ENCODE data around the gene IL9.

IL9 gene

DNA sequence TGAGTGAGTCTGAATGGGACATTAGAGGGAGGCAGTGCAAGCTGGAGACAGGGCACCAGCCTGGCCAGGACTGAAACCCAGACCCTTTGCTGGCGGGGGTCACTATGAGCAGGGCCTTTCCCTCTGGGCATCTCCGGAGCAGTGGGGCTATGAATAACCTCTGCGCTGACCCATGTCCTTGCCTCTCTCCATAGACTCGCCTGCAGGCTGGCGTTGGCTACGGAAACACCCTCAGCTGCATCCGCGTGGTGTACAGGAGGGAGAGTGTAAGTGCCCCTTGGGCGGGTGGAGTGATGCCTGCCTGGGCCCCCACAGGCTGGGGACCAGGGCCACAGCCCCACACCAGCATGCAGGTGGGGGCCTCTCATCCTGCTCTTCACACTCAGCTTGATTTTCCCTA is 45.4 kb downstream of the IL9 start:
- Histone ChIP-seq H3K9ac (ENCODE audit: low read depth, low read length) (no peak overlapping the region), H3K4me3 (ENCODE audit: low read length) (no peak overlapping the region), H3K36me3 (ENCODE audit: insufficient read depth, low read length) (no peaks in the 10 kb centered on the region), H3K27me3 (ENCODE audit: control insufficient read depth, insufficient read depth, low read length) (peaks cover 24% of the 10 kb centered on the region), H3K4me2 (ENCODE audit: low read length) (no peak overlapping the region), H3K4me1 (ENCODE audit: control insufficient read depth, insufficient read depth, low read length) (no peaks in the 10 kb centered on the region), H3K9me3 (replicated peaks; ENCODE audit: low read length) (no peaks in the 10 kb centered on the region)

DNA sequence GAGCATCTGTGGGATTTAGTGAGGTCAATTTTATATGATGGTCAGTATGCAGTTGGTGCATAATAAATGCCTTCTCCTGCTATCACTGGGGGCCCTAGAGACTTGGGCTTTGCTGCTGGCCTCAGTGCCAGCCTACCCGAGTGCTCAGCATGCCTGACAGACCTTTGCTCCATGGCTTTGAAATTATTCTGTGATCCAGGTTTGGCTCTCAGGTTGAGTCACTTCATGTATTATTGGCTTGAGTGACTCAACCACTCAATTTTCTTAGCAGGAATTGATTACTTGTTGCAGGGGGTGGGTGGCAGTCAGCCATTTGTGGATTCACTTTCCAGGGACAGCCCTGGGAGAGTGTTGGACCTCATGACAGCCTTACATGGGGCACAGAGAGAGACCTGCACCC is 47.7 kb downstream of the IL9 start:
- Histone ChIP-seq H3K4me2 (ENCODE audit: low read length) (no peak overlapping the region), H3K9me3 (replicated peaks; ENCODE audit: low read length) (no peaks in the 10 kb centered on the region), H3K4me1 (ENCODE audit: control insufficient read depth, insufficient read depth, low read length) (no peaks in the 10 kb centered on the region), H3K4me3 (ENCODE audit: low read length) (no peak overlapping the region), H3K9ac (ENCODE audit: low read depth, low read length) (no peak overlapping the region), H3K27me3 (ENCODE audit: control insufficient read depth, insufficient read depth, low read length) (peaks cover 27% of the 10 kb centered on the region), H3K36me3 (ENCODE audit: insufficient read depth, low read length) (no peaks in the 10 kb centered on the region)

DNA sequence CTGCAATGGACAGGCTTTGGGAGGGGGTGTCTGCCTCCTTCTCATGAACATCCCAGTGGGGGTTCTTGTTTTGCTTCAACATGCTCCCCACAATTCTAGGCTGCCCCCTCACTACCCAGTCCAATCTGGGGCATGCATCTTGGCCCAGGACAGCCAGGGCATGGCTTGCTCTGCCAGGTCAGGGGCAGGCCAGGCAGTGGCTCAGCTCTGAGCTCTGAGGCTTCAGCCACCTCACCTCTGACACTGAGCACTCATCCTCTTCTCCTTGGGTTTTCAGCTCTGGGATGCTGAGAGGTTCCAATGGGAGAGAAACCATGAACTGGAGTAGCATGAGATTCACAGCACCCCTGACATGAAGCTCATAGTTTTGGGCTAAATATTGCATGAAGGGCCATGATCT is 49.3 kb downstream of the IL9 start:
- H3K4me2 ChIP-seq (ENCODE audit: low read length), result no peak overlapping the region
- no peaks in the 10 kb centered on the region for H3K4me1 ChIP-seq (ENCODE audit: control insufficient read depth, insufficient read depth, low read length)
- no peaks in the 10 kb centered on the region for H3K36me3 ChIP-seq (ENCODE audit: insufficient read depth, low read length)
- no peaks in the 10 kb centered on the region for H3K9me3 ChIP-seq (replicated peaks; ENCODE audit: low read length)
- no peak overlapping the region for H3K9ac ChIP-seq (ENCODE audit: low read depth, low read length)
- no peak overlapping the region for H3K4me3 ChIP-seq (ENCODE audit: low read length)
- peaks cover 25% of the 10 kb centered on the region for H3K27me3 ChIP-seq (ENCODE audit: control insufficient read depth, insufficient read depth, low read length)

DNA sequence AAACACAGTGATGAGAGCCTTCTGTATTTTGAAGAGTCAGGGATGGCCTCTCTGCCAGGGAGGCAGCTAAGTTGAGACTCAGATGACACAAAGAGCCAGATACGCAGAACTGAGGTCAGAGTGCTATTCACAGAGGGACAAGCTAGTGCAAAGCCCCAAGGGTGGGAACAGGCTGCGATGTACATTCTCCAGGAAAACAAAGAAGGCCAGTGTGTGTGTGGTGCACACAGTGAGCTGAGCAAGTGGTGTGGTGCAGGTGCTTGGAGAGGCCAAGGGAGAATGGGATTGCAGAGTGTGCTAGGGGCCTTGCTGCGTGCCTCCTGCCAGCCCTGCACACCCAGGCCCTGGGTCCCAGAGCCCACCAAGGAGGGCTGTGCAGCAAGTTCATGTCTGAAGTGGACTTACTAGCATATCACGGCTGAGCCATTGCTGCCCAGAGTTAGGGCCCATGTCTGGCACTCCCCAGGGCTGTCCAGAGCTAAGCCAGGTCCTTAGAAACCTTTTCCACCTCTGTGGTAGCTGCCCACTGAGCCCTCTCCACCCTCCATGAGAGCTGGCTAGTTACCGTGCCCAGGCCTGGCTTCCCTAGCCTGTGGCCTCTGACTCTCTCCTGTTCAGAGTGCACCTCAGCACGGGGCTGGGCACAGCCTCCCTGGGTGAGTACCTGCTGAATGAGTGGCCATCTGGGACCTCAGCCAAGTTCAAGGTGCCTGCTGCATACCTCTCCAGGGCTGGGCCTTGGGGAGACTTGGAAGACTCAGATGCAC is 51.9 kb downstream of the IL9 start:
- Histone ChIP-seq H3K9ac (ENCODE audit: low read depth, low read length) (no peak overlapping the region), H3K4me1 (ENCODE audit: control insufficient read depth, insufficient read depth, low read length) (no peaks in the 10 kb centered on the region), H3K4me2 (ENCODE audit: low read length) (no peak overlapping the region), H3K36me3 (ENCODE audit: insufficient read depth, low read length) (no peaks in the 10 kb centered on the region), H3K27me3 (ENCODE audit: control insufficient read depth, insufficient read depth, low read length) (peaks cover 26% of the 10 kb centered on the region), H3K4me3 (ENCODE audit: low read length) (no peak overlapping the region), H3K9me3 (replicated peaks; ENCODE audit: low read length) (no peaks in the 10 kb centered on the region)

DNA sequence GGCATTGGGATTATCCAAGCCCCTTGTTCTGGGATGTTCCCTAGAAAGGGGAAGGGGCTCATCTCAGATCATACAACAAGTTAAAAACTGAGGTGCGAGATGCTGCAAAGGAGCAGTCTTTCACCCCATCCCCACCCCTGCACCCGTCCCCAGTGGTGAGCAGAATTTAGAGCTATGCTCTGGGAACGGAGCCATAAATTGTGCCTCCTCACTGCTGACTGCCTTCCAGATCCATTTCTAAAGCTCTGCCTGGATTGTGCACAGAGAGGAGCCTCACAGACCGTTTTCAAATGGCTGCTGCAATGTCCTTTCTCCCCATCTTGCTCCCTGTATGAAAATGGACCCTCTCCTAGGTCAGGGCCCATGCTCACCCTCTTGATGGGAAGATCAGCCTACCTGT is 52.9 kb downstream of the IL9 start:
- H3K9ac ChIP-seq (ENCODE audit: low read depth, low read length), result no peak overlapping the region
- no peak overlapping the region for H3K4me3 ChIP-seq (ENCODE audit: low read length)
- H3K4me1 ChIP-seq (ENCODE audit: control insufficient read depth, insufficient read depth, low read length), result no peaks in the 10 kb centered on the region
- H3K27me3 ChIP-seq (ENCODE audit: control insufficient read depth, insufficient read depth, low read length), result peaks cover 26% of the 10 kb centered on the region
- H3K4me2 ChIP-seq (ENCODE audit: low read length), result no peak overlapping the region
- no peaks in the 10 kb centered on the region for H3K9me3 ChIP-seq (replicated peaks; ENCODE audit: low read length)
- H3K36me3 ChIP-seq (ENCODE audit: insufficient read depth, low read length), result no peaks in the 10 kb centered on the region

Data from skeletal muscle satellite cell (primary cell).